WTC11 (cell line): ENCODE data around the gene NELL1. TPM values are rescaled to one million over a fixed set of nuclear protein-coding genes. Genes with fewer than 3 reads are reported as not detected.

Experiments
- ATAC-seq: fragments of 200-7000 bp; cut with Tn5 transposase; 2 replicates; pipeline ENCODE4 v1.10.0; 2021; ENCODE audit warnings: mild to moderate bottlenecking, moderate library complexity
- CTCF ChIA-PET: fragments of 300-600 bp; sonication (Branson Sonifier 250); formaldehyde crosslinking; loops from one replicate; lab custom pipeline; 2021; ENCODE audit warnings: antibody characterized with exemption; lab: Charles Lee
- POLR2A ChIA-PET: fragments of 350-600 bp; sonication (Branson Sonifier 250); formaldehyde crosslinking; loops from one replicate; lab custom pipeline; 2021; ENCODE audit warnings: antibody characterized with exemption; lab: Charles Lee
- DNase-seq: peaks from one replicate; pipeline ENCODE4 v3.0.0; 2021; ENCODE audit warnings: low spot score
- H3K27ac Mint-ChIP-seq: 2 replicates; pipeline ENCODE4 v1.8.0; 2021; ENCODE audit warnings: mixed read lengths
- H3K27me3 Mint-ChIP-seq: 2 replicates; pipeline ENCODE4 v1.8.0; 2021; ENCODE audit warnings: low read depth, mild to moderate bottlenecking, moderate library complexity, mixed read lengths
- H3K36me3 Mint-ChIP-seq: 2 replicates; pipeline ENCODE4 v1.8.0; 2021; ENCODE audit warnings: mixed read lengths
- H3K4me1 Mint-ChIP-seq: 2 replicates; pipeline ENCODE4 v1.8.0; 2022; ENCODE audit warnings: mixed read lengths
- H3K4me3 Mint-ChIP-seq: 2 replicates; pipeline ENCODE4 v1.8.0; 2021; ENCODE audit warnings: mild to moderate bottlenecking, moderate library complexity, mixed read lengths
- H3K9me3 Mint-ChIP-seq: 2 replicates; pipeline ENCODE4 v1.8.0; 2021; ENCODE audit warnings: mixed read lengths
- ATF3 ChIP-seq: sonication (generic); formaldehyde crosslinking; conservative IDR thresholded peaks from 2 replicates; pipeline ENCODE4 v1.8.1; 2022; ENCODE audit warnings: mild to moderate bottlenecking, missing genetic modification reagents
- CDX4 ChIP-seq: fragments of 250-450 bp; sonication (Bioruptor Pico); IDR thresholded peaks from 2 replicates; pipeline ENCODE4 v1.9.0; 2021; ENCODE audit warnings: moderate library complexity, mild to moderate bottlenecking, inconsistent platforms, borderline replicate concordance
- GABPB1 ChIP-seq: sonication (generic); formaldehyde crosslinking; IDR thresholded peaks from 2 replicates; pipeline ENCODE4 v1.8.1; 2023; ENCODE audit warnings: mild to moderate bottlenecking, missing genetic modification reagents
- HMGA2 ChIP-seq: fragments of 250-450 bp; sonication (Bioruptor Pico); IDR thresholded peaks from 2 replicates; pipeline ENCODE4 v1.4.0; 2021; ENCODE audit warnings: mild to moderate bottlenecking, moderate library complexity
- MXD4 ChIP-seq: fragments of 250-450 bp; sonication (Bioruptor Pico); IDR thresholded peaks from 2 replicates; pipeline ENCODE4 v1.8.0; 2021; ENCODE audit warnings: mild to moderate bottlenecking, moderate library complexity, borderline replicate concordance
- STAT6 ChIP-seq: sonication (generic); formaldehyde crosslinking; conservative IDR thresholded peaks from 2 replicates; pipeline ENCODE4 v1.8.1; 2023; ENCODE audit warnings: mild to moderate bottlenecking, low read depth, missing genetic modification reagents, moderate library complexity
- total RNA-seq: library from RNA; stranded (reverse); gene quantifications from 3 replicates; pipeline ENCODE4 v1.2.3, GENCODE V29; 2021

NELL1 gene
- total RNA-seq, 1 experiment from 2014 or later, result 1.8 TPM

GRCh38 chr11:21622995-21623394, 953.6 kb downstream of the NELL1 start:
- no peak for DNase-seq
- ChIA-PET CTCF (no interaction called here), POLR2A (no interaction called here)
- H3K4me1 Mint-ChIP-seq, result peaks cover 10% of the 10 kb centered on the region
- TF ChIP-seq ATF3 (CRISPR knock-in tag) (no peak), STAT6 (no peak), HMGA2 (CRISPR knock-in tag) (no peak), MXD4 (CRISPR knock-in tag) (no peak), CDX4 (CRISPR knock-in tag) (no peak), GABPB1 (no peak)
- H3K36me3 Mint-ChIP-seq, result no peaks in the 10 kb centered on the region
- H3K27me3 Mint-ChIP-seq, result no peaks in the 10 kb centered on the region
- ATAC-seq, result no peak
- no peak overlapping the region for H3K27ac Mint-ChIP-seq
- no peak overlapping the region for H3K4me3 Mint-ChIP-seq
- H3K9me3 Mint-ChIP-seq, result peaks cover 12% of the 10 kb centered on the region; the same call in 1 of the 2 replicates

Other genes with a start within 250 kb of the NELL1 start
- gene SLC6A5, start 70.0 kb upstream of the NELL1 start, total RNA-seq, result 0.05 TPM in 2 of 3 replicates, not detected in the other